Left lung (tissue), 10 donors: ENCODE data around the gene TNFAIP8L3. TPM values are rescaled to one million over a fixed set of nuclear protein-coding genes. Genes with fewer than 3 reads are reported as not detected.
A peak's percentile ranks its signal among the peaks of the same experiment; 100 is the strongest.
"Not testable (repeated sequence)": the region's sequence is repeated elsewhere in the genome, so short reads cannot be mapped to it uniquely, and the experiment has no call there.

Experiments
- ATAC-seq: fragments of 200-7000 bp; cut with Tn5 transposase; one replicate; pipeline ENCODE4 v1.9.1; 2020; ENCODE audit warnings: moderate library complexity
- DNase-seq, 4 donors: peaks; one replicate each; pipeline ENCODE4 v3.0.0-alpha.2; 2013 to 2020
- H3K27ac ChIP-seq, 2 donors: fragments of 200-600 bp; sonication (generic) in 1 of 2; one replicate each; pipeline versions ENCODE4 v1.5.0 to v1.8.0; 2020 to 2021
- H3K27me3 ChIP-seq, 2 donors: fragments of 200-600 bp; sonication (generic) in 1 of 2; one replicate each; pipeline versions ENCODE4 v1.5.0 to v1.8.0; 2020 to 2021
- H3K36me3 ChIP-seq, 2 donors: fragments of 200-600 bp; sonication (generic) in 1 of 2; one replicate each; pipeline versions ENCODE4 v1.5.0 to v1.8.0; 2020 to 2021
- H3K4me1 ChIP-seq, 2 donors: fragments of 200-600 bp; one replicate each; pipeline ENCODE4 v1.8.0; 2021
- H3K4me3 ChIP-seq, 2 donors: fragments of 200-600 bp; sonication (generic) in 1 of 2; one replicate each; pipeline versions ENCODE4 v1.5.0 to v1.8.0; 2020 to 2021; ENCODE audit warnings: mild to moderate bottlenecking in 1 of 2
- H3K9me3 ChIP-seq, 2 donors: fragments of 200-600 bp; sonication (generic) in 1 of 2; one replicate each; pipeline versions ENCODE4 v1.5.0 to v1.8.0; 2020 to 2021
- CTCF ChIP-seq, 2 donors: fragments of 200-600 bp; sonication (generic) in 1 of 2; IDR thresholded peaks; one replicate each; pipeline versions ENCODE4 v1.5.0 to v1.8.0; 2021; ENCODE audit warnings: antibody characterized with exemption in 2 of 2
- intact Hi-C, 2 donors: fragments of 100-400 bp; cut with DNase I; formaldehyde crosslinking; loops; one replicate each; pipeline versions ENCODE4 v1.11.2 to v1.14.2; 2022
- polyA plus RNA-seq, 6 donors: library from polyadenylated mRNA; unstranded; fragments of 120-200 nt; gene quantifications; one replicate each; pipeline ENCODE4 v1.2.1, GENCODE V29; 2013; ENCODE audit not compliant: insufficient read length in 6 of 6
- total RNA-seq, 2 donors: library from RNA; stranded (reverse); fragmentation: NEBNext Ultra II Directional; extraction: Animal tissue kit (Norgen Biotek cat#: 25700); gene quantifications; one replicate each; pipeline ENCODE4 v1.2.1, GENCODE V29; 2021
- donor health status: DM: no; HTN: yes; CAD: no.
- donor health status: DM: no; HTN: no; CAD: no.

TNFAIP8L3 gene
- total and polyA plus RNA-seq, 8 donors, result 3.0 to 25.0 (median 4.4) TPM

- DNase-seq (no peak), ATAC-seq (no peak)
These were observed 48.7 kb downstream of the TNFAIP8L3 start for GRCh38 chr15:51046016-51046415.

GRCh38 chr15:51044037-51044727 lies 50.5 kb downstream of the TNFAIP8L3 start:
- Histone ChIP-seq H3K4me3 (no peak overlapping the region), H3K4me1 (peaks cover 5 to 6% of the 10 kb centered on the region in 2 donors), H3K36me3 (no peaks in the 10 kb centered on the region), H3K9me3 (no peaks in the 10 kb centered on the region), H3K27ac (no peak overlapping the region), H3K27me3 (no peaks in the 10 kb centered on the region)
- no peak for TF ChIP-seq CTCF (IDR thresholded peaks at IDR 0.05)
- intact Hi-C loops, result no loop called here
- ATAC-seq, result peak; percentile 15
- no peak for DNase-seq

More at GRCh38 chr15:51046016-51046415, 48.7 kb downstream of the TNFAIP8L3 start:
- Histone ChIP-seq H3K9me3 (no peaks in the 10 kb centered on the region), H3K4me3 (no peak overlapping the region), H3K36me3 (no peaks in the 10 kb centered on the region), H3K4me1 (peaks cover 5 to 6% of the 10 kb centered on the region in 2 donors), H3K27me3 (no peaks in the 10 kb centered on the region), H3K27ac (no peak overlapping the region)
- no peak for TF ChIP-seq CTCF (IDR thresholded peaks at IDR 0.05)
- intact Hi-C loops, result no loop called here

- Histone ChIP-seq H3K36me3 (no peaks in the 10 kb centered on the region), H3K27ac (no peak overlapping the region), H3K9me3 (no peaks in the 10 kb centered on the region), H3K27me3 (no peaks in the 10 kb centered on the region), H3K4me3 (no peak overlapping the region), H3K4me1 (no peaks in the 10 kb centered on the region)
- ATAC-seq, result no peak
- no peak for TF ChIP-seq CTCF (IDR thresholded peaks at IDR 0.05)
- DNase-seq, result no peak
- intact Hi-C loops, result no loop called here
These were observed 55.8 kb downstream of the TNFAIP8L3 start for GRCh38 chr15:51038974-51039319.

- Histone ChIP-seq H3K4me1 (no peaks in the 10 kb centered on the region), H3K27me3 (no peaks in the 10 kb centered on the region), H3K9me3 (no peaks in the 10 kb centered on the region), H3K4me3 (no peak overlapping the region), H3K36me3 (no peaks in the 10 kb centered on the region), H3K27ac (no peak overlapping the region)
- TF ChIP-seq CTCF (IDR thresholded peaks at IDR 0.05), result no peak
- intact Hi-C loops, result no loop called here
- DNase-seq (no peak), ATAC-seq (no peak)
These were observed 56.3 kb downstream of the TNFAIP8L3 start for GRCh38 chr15:51038162-51038973.

- intact Hi-C loops, H3K27ac ChIP-seq, H3K4me1 ChIP-seq, H3K4me3 ChIP-seq, H3K27me3 ChIP-seq, H3K36me3 ChIP-seq, H3K9me3 ChIP-seq, DNase-seq, ATAC-seq: not testable (repeated sequence)
These were observed 57.2 kb downstream of the TNFAIP8L3 start for GRCh38 chr15:51037474-51037873.
